SU-DHL-6 (cell line): ENCODE data around the gene EXOC7.

Experiments
- CTCF ChIP-seq: fragments of 200-600 bp; sonication (generic); IDR thresholded peaks from one replicate; pipeline ENCODE4 v1.5.1; 2017; ENCODE audit warnings: antibody characterized with exemption, mild to moderate bottlenecking, low read length, moderate library complexity; ENCODE audit not compliant: insufficient read depth, poor library complexity, severe bottlenecking
- EZH2phosphoT487 ChIP-seq: fragments of 200-600 bp; sonication (generic), shearing (Covaris generic); conservative IDR thresholded peaks from 2 replicates; pipeline ENCODE4 v1.6.1; 2018; ENCODE audit warnings: mild to moderate bottlenecking, antibody characterized with exemption, low read length, moderate library complexity, mixed read lengths

GRCh38 chr17:76142039-76142584 is 38.5 kb upstream of the EXOC7 start:
- TF ChIP-seq CTCF, result no peak
- TF ChIP-seq EZH2phosphoT487, result no peak
